CD4-positive, alpha-beta T cell treated with Interleukin-4 for 4 hours (primary cell): ENCODE data around the gene GPD2.
"Not testable (repeated sequence)": the region's sequence is repeated elsewhere in the genome, so short reads cannot be mapped to it uniquely, and the experiment has no call there.

ENCODE experiments used
- DNase-seq: peaks from one replicate; pipeline ENCODE4 v3.0.0-alpha.2; 2020

GPD2 gene

GRCh38 chr2:156476021-156476849 lies 40.1 kb downstream of the GPD2 start:
- DNase-seq, result no peak

- no peak for DNase-seq
Measured at GRCh38 chr2:156476850-156477206, 40.6 kb downstream of the GPD2 start.

GRCh38 chr2:156480376-156480775 lies 44.2 kb downstream of the GPD2 start:
- no peak for DNase-seq

DNA sequence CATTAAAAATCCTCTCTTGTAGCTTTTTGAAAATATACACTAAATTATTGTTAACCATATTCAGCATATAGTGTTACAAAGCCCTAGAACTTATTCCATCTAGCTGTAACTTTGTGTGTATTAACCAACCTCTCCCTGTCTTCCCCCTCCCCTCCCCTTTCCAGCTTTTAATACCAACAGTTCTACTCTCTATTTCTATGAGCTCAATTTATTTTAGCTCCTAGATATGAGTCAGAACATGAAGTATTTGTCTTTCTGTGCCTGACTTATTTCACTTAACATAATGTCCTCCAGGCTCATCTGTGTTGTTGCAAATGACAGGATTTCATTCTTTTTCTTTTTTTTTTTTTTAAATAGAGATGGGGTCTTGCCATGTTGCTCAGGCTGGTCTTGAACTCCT lies 45.1 kb downstream of the GPD2 start:
- DNase-seq, result no peak

- DNase-seq, result no peak
Measured at GRCh38 chr2:156483741-156484173, 47.6 kb downstream of the GPD2 start.

- no peak for DNase-seq
Measured at GRCh38 chr2:156486147-156486546, 50.0 kb downstream of the GPD2 start.

DNA sequence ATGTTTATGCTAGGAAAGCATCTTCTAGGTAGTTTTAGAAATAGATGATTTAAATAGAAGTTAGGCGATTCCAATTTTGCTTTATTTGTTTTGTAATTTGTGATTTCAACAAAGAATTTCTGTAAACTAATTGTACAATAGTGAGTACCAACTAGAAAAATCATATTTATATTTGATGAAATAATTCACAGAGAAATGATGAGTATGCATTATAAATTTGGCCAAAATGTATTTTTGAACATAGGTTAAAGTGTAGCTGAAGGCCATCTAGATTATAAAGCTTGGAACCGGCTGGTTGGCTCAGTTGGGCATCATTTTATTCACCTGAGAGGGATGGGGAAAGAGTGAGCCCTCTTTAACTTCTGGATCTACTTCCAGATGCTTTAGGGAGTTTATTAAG lies 50.4 kb downstream of the GPD2 start:
- DNase-seq, result no peak

DNA sequence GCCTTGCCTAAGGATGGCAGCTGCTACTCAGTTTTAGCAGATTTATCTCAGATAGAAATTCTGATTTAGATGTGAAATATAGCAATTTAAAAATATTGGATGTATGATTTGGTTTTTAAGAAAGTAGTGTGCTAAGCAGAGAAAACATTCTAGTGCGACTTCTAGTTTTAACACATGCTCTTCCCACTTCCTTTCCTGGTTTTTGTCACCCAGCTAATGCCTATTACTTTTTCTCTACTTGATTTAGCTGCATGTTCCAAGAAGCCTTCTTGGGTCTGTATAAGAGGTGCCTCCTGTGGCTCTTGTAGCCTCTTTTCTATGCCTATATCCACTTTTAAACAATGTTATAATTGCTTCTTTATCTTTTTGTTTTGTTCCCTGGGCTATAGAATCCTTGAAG lies 53.0 kb downstream of the GPD2 start:
- no peak for DNase-seq

DNA sequence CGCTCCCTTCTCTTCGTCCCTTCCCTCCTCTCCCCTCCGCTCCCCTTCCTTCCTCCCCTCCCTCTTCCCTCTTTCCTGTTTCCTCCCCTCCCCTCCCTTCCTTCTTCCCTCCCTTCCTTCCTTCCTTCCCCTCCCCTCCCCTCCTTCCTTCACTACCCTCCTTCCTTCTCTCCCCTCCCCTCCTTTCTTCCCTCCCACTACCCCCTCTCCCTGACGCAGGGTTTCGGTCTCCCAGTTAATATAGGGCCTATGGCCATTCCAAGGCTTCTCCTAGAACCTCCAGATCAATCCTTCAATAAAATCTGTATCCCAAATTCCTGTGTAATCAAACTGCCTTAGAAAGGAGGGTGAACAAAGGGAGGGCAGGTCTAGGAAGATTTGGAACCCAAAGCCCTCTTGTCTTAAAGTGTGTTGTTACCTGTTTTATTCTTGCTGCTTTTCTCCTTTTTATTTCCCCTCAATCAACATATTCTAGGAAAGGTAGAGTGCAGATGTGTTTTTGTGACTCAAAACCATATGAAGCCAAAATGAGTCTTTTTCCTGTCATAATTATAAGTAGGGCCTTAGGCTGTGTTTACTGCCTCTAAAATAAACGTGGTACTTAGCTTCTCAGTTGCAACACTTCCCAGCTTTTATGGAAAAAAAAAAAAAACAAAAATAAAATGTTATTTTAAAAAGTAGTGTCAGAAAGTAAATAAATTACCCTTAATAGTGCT lies 53.7 kb downstream of the GPD2 start:
- DNase-seq, result no peak

GRCh38 chr2:156490466-156490840 lies 54.3 kb downstream of the GPD2 start:
- no peak for DNase-seq

DNA sequence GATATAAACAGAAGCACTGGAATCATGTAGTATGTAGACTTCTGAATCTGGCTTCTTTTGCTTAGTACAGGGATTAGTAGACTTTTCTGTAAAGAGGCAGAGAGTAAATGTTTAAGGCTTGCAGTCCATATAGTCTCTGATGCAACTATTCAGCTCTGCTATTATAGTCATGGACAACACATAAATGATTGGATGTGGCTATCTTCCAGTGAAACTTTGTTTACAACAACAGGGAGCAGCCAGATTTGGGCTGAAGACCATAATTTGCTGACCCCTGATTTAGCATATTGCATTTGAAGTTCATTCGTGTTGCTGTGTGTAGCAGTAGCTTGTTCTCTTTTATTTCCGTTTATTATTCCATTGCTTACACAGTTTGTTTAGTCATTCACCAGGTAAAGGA lies 55.0 kb downstream of the GPD2 start:
- no peak for DNase-seq

GRCh38 chr2:156492979-156493378 lies 56.8 kb downstream of the GPD2 start:
- DNase-seq, result no peak

GRCh38 chr2:156495998-156496397 lies 59.8 kb downstream of the GPD2 start:
- peak; percentile 17 for DNase-seq

DNA sequence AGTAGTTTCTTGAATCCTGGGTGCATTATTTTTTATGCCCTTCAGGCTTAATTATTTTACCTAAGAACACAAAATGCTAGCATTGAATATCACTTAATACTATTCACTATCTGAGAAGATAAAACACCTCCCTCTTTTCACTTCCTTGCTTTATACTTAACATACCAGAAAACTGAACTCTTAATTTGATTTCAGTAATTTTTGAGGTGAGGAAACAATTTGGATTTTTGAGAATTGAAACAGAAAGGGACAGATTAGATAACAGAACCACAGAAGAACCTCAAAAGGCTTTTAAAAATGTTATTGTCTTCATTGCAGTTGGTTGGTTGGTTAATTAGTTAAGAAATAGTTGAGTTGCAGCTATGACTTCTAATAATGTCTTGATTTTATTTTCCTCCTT lies 69.5 kb downstream of the GPD2 start:
- DNase-seq, result no peak

DNA sequence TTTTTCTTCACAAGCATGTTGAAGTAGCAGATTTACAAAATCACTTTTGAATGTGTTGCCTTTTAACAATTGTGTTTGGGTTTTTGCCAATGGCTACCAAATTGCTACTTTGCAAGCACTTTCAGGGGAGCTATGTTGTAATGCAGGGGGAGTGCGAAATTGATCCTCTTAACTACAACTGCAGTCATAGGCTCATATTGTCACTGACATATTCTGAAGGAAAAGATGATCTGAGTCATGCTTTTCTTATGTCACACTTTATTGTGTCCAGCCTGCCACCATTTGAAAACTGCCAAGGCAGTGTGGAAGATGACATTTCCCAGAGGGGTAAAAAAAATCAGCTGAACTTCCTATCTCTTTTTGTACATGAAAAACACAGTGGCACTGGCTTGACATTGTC lies 74.9 kb downstream of the GPD2 start:
- DNase-seq, result no peak

GRCh38 chr2:156511803-156512202 lies 75.6 kb downstream of the GPD2 start:
- no peak for DNase-seq

DNA sequence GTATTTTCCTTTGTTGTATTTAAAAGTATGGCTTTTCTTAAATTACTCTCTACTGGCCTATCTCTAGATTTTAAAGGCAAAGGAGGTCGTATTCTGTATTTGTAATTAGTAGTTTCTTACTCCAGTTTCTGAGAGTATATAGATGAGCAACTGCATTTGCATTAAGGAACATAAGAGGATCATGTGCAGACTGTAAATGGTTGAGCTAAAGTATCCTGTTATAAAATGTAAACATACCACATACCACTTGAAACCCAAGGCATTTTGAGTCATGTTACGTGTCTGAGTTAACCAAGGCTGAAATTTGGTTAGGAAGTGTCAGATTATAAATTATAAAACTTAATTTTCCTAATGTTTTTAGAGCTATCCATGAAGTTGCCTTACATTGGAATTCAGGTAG lies 76.3 kb downstream of the GPD2 start:
- DNase-seq, result no peak

GRCh38 chr2:156513219-156513618 lies 77.0 kb downstream of the GPD2 start:
- DNase-seq, result no peak

GRCh38 chr2:156517419-156517818 lies 81.2 kb downstream of the GPD2 start:
- no peak for DNase-seq

- no peak for DNase-seq
Measured at GRCh38 chr2:156518138-156518537, 82.0 kb downstream of the GPD2 start.

GRCh38 chr2:156522864-156523440 lies 86.8 kb downstream of the GPD2 start:
- DNase-seq, result no peak

DNA sequence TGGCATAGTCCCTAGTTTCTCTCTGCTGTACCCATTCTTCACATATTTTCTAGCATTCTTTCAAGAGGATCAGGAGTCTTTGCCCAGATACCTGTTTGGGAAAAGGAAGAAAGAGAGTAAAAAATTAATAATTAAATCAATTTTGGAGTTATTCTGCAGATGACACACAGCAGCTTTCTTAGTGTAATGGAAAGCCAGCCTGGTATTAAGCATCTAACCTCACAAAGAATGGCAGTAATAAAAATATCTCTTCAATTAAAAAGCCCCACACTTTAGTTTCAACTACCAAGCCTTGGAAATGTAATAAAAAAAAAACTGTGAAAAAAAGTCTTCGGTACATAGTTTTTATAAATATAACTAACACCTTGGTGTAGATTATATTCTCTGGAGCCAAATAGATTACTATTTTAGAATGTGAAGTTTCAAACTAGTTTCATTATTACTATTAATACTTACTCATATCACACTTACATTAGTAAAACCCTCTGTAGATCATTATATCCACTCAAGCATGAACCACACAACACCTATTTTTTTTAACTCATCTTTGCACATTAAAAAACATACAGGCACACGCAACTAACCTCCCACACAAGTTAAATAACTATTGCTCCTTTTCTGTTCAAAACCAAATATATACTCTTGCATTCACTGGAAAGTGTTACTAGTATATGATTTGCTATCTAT lies 90.9 kb downstream of the GPD2 start:
- DNase-seq, result no peak

DNA sequence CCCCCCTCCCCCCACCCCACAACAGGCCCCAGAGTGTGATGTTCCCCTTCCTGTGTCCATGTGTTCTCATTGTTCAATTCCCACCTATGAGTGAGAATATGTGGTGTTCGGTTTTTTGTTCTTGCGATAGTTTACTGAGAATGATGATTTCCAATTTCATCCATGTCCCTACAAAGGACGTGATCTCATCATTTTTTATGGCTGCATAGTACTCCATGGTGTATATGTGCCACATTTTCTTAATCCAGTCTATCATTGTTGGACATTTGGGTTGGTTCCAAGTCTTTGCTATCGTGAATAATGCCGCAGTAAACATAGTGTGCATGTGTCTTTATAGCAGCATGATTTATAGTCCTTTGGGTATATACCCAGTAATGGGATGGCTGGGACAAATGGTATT lies 92.4 kb downstream of the GPD2 start:
- DNase-seq, result not testable (repeated sequence)

DNA sequence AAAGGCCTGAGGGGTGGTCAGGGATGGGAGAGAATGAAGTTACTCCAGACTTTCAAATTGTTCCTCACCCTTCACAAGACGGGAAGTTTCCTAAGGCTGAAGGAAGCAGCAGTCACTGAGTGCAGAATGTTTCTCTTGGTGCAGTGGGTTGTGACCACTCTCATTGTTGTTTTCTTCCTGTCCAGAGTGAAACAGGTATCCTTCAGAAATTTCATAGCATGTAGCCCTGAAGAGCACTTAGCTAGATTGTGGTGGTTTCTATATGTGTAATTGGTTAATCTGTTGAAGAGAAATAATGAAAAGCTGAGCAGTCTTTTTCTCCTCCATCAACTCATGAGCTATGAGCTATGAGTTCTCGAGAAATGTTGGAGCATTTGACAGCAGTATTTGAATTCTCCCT lies 96.8 kb downstream of the GPD2 start:
- DNase-seq, result no peak
